Ovary (tissue), 3 donors: Measurements from ENCODE around the gene SPEN.

Experiments used
- CTCF ChIP-seq, 3 donors: fragments of 450-650 bp in 2 of 3; fragments of 200-600 bp in 1 of 3; IDR thresholded peaks; one replicate each; pipeline versions ENCODE4 v1.5.1 to v1.8.0; 2016 to 2022; ENCODE audit warnings: antibody characterized with exemption in 3 of 3, mild to moderate bottlenecking in 1 of 3
- EP300 ChIP-seq: sonication (generic); formaldehyde crosslinking; IDR thresholded peaks from one replicate; pipeline ENCODE4 v1.6.1; 2017; ENCODE audit warnings: antibody characterized with exemption
- POLR2A ChIP-seq: fragments of 450-650 bp; IDR thresholded peaks from one replicate; pipeline ENCODE4 v1.6.1; 2017; ENCODE audit warnings: antibody characterized with exemption, mild to moderate bottlenecking, moderate library complexity
- donor health status: DM: no; HTN: no; CAD: no.

DNA sequence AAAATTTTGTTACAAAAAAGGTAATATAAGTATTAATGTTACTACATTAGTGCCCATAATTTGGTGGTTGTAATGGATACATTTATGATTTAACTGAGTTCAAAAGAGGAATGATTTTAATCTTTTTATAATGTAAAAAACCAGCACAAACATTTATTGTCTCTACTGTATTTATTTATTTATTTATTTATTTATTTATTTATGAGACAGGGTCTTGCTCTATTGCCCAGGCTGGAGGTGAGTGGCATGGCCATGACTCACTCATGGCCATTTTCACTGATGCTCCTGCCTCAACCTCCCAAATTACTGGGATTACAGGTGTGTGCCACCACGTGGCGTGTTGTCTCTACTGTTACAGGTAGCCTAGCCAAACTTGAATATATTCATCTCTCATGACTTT is 21.9 kb downstream of the SPEN start:
- no peak for TF ChIP-seq CTCF (IDR thresholded peaks at IDR 0.05)
- TF ChIP-seq POLR2A = no peak
- TF ChIP-seq EP300 = no peak
